PC-3 (cell line): Measurements from ENCODE around the gene FGB. TPM values are rescaled to one million over a fixed set of nuclear protein-coding genes. Genes with fewer than 3 reads are reported as not detected.

ENCODE experiments used
- total RNA-seq: library from RNA; depleted of rRNA; stranded (reverse); fragments of >200 nt; gene quantifications from 2 replicates; pipeline ENCODE4 v1.2.3, GENCODE V29; 2014; rRNA removed

The FGB gene
- total RNA-seq, 1 experiment from 2014 or later = 0.36 TPM

Other genes with a start within 250 kb of the FGB start
- gene DCHS2, start 71.2 kb upstream of the FGB start, total RNA-seq = 0.06 and 0.22 TPM in 2 replicates
- gene PLRG1, start 12.6 kb upstream of the FGB start, total RNA-seq = 41.7 and 51.7 TPM in 2 replicates
- not detected in 2 replicates for gene FGA, start 27.7 kb downstream of the FGB start, total RNA-seq
- not detected in 2 replicates for gene FGG, start 49.6 kb downstream of the FGB start, total RNA-seq
- gene LRAT, start 181.0 kb downstream of the FGB start, total RNA-seq = 0.55 and 0.92 TPM in 2 replicates
- gene RBM46, start 218.3 kb downstream of the FGB start, total RNA-seq = not detected in 2 replicates